IMR-90 (cell line): ENCODE data around the gene PPARGC1A. TPM values are rescaled to one million over a fixed set of nuclear protein-coding genes. Genes with fewer than 3 reads are reported as not detected.

Source experiments
- ATAC-seq: fragments of 200-7000 bp; cut with Tn5 transposase; 2 replicates; pipeline ENCODE4 v1.9.1; 2020; ENCODE audit warnings: low read depth, mild to moderate bottlenecking, moderate library complexity
- BruUV-seq: library from RNA; stranded (reverse); fragments of 400-500 nt; replicated peaks from 2 replicates; lab custom pipeline; 2021; lab: Mats Ljungman, UMichigan
- CTCF ChIA-PET: fragments of 300-600 bp; formaldehyde crosslinking; extraction: SDS; loops from one replicate; lab custom pipeline; 2021; ENCODE audit warnings: antibody characterized with exemption; lab: Yijun Ruan, JAX
- POLR2A ChIA-PET: fragments of 300-600 bp; sonication (Branson Sonifier 250); formaldehyde crosslinking; loops from one replicate; lab custom pipeline; 2022; ENCODE audit warnings: antibody characterized with exemption; ENCODE audit not compliant: unreplicated experiment; lab: Charles Lee
- DNase-seq: peaks from one replicate; pipeline ENCODE4 v3.0.0; 2013
- H2AFZ ChIP-seq: replicated peaks from 2 replicates; pipeline ENCODE3; 2013; ENCODE audit warnings: low read length, mild to moderate bottlenecking; ENCODE audit not compliant: poor library complexity
- H2AK5ac ChIP-seq: 2 replicates; pipeline ENCODE4 v1.6.1; 2013; ENCODE audit warnings: low read depth, low read length, inconsistent platforms
- H2AK9ac ChIP-seq: replicated peaks from 2 replicates; pipeline ENCODE3; 2013; ENCODE audit warnings: mild to moderate bottlenecking, low read depth, low read length, moderate library complexity; ENCODE audit not compliant: poor library complexity
- H2BK120ac ChIP-seq: 2 replicates; pipeline ENCODE4 v1.6.1; 2013; ENCODE audit warnings: low read depth, low read length, inconsistent platforms
- H2BK15ac ChIP-seq: 3 replicates; pipeline ENCODE4 v1.6.1; 2013; ENCODE audit warnings: low read depth, low read length, inconsistent platforms
- H2BK20ac ChIP-seq: 2 replicates; pipeline ENCODE4 v1.6.1; 2013; ENCODE audit warnings: low read depth, mild to moderate bottlenecking, inconsistent platforms, low read length, moderate library complexity
- H2BK5ac ChIP-seq: 2 replicates; pipeline ENCODE4 v1.6.1; 2013; ENCODE audit warnings: mild to moderate bottlenecking, low read depth, low read length, inconsistent platforms; ENCODE audit not compliant: poor library complexity, severe bottlenecking
- H3K14ac ChIP-seq: replicated peaks from 2 replicates; pipeline ENCODE4 v1.6.1; 2013; ENCODE audit warnings: low read depth, low read length, inconsistent platforms
- H3K18ac ChIP-seq: 2 replicates; pipeline ENCODE4 v1.6.1; 2013; ENCODE audit warnings: low read depth, low read length, control low read depth
- H3K23ac ChIP-seq: 2 replicates; pipeline ENCODE4 v1.6.1; 2013; ENCODE audit warnings: low read depth, low read length, inconsistent platforms
- H3K27ac ChIP-seq: 2 replicates; pipeline ENCODE4 v1.5.1; 2013; ENCODE audit warnings: mild to moderate bottlenecking, control low read depth, low read length; ENCODE audit not compliant: insufficient read depth
- H3K27me3 ChIP-seq: 2 replicates; pipeline ENCODE4 v1.6.1; 2013; ENCODE audit warnings: low read length; ENCODE audit not compliant: control insufficient read depth, insufficient read depth
- H3K36me3 ChIP-seq: 2 replicates; pipeline ENCODE4 v1.6.1; 2013; ENCODE audit warnings: low read length, mixed read lengths; ENCODE audit not compliant: control insufficient read depth, insufficient read depth
- H3K4ac ChIP-seq: 2 replicates; pipeline ENCODE4 v1.6.1; 2013; ENCODE audit warnings: low read depth, low read length, inconsistent platforms
- H3K4me1 ChIP-seq: 2 replicates; pipeline ENCODE4 v1.6.1; 2013; ENCODE audit warnings: low read length, mixed read lengths; ENCODE audit not compliant: control insufficient read depth, insufficient read depth
- H3K4me2 ChIP-seq: 2 replicates; pipeline ENCODE4 v1.6.1; 2013; ENCODE audit warnings: low read depth, mild to moderate bottlenecking, control low read depth, low read length, moderate library complexity
- H3K4me3 ChIP-seq: 2 replicates; pipeline ENCODE4 v1.5.1; 2013; ENCODE audit warnings: low read depth, mild to moderate bottlenecking, control low read depth, low read length, moderate library complexity; ENCODE audit not compliant: insufficient read depth
- H3K56ac ChIP-seq: 2 replicates; pipeline ENCODE4 v1.6.1; 2013; ENCODE audit warnings: low read length, inconsistent platforms; ENCODE audit not compliant: insufficient read depth; ENCODE audit errors: extremely low read depth
- H3K79me1 ChIP-seq, 2 experiments: 2 replicates each; pipeline ENCODE4 v1.6.1; 2013; ENCODE audit warnings: low read length in 2 of 2, inconsistent platforms in 1 of 2, low read depth in 1 of 2
- H3K9ac ChIP-seq: 2 replicates; pipeline ENCODE4 v1.6.1; 2013; ENCODE audit warnings: low read depth, low read length, control low read depth
- H3K9me1 ChIP-seq: 2 replicates; pipeline ENCODE4 v1.6.1; 2013; ENCODE audit warnings: low read length, inconsistent platforms; ENCODE audit not compliant: insufficient read depth
- H3K9me3 ChIP-seq: 2 replicates; pipeline ENCODE4 v1.6.1; 2013; ENCODE audit warnings: low read length; ENCODE audit not compliant: control insufficient read depth, insufficient read depth
- H4K20me1 ChIP-seq: 2 replicates; pipeline ENCODE4 v1.6.1; 2013; ENCODE audit warnings: low read length, inconsistent platforms; ENCODE audit not compliant: insufficient read depth
- H4K5ac ChIP-seq: 2 replicates; pipeline ENCODE4 v1.6.1; 2013; ENCODE audit warnings: mild to moderate bottlenecking, low read depth, low read length, control low read depth
- H4K8ac ChIP-seq, 2 experiments: 2 replicates each; pipeline ENCODE4 v1.6.1; 2013; ENCODE audit warnings: low read depth in 2 of 2, low read length in 2 of 2, control low read depth in 1 of 2, inconsistent platforms in 1 of 2
- H4K91ac ChIP-seq: 2 replicates; pipeline ENCODE4 v1.6.1; 2013; ENCODE audit warnings: low read depth, low read length, inconsistent platforms; ENCODE audit not compliant: insufficient read depth
- BHLHE40 ChIP-seq: fragments of 150-350 bp; IDR thresholded peaks from 2 replicates; pipeline ENCODE4 v1.6.1; 2016; ENCODE audit warnings: mild to moderate bottlenecking, low read depth, low read length
- CEBPB ChIP-seq: IDR thresholded peaks from 2 replicates; pipeline ENCODE4 v1.6.1; 2012; ENCODE audit warnings: low read depth, low read length, improper control_type of control experiment
- CHD1 ChIP-seq: IDR thresholded peaks from 2 replicates; pipeline ENCODE4 v1.6.1; 2012; ENCODE audit warnings: low read depth, low read length, improper control_type of control experiment
- FOS ChIP-seq: fragments of 150-350 bp; IDR thresholded peaks from 2 replicates; pipeline ENCODE4 v1.6.1; 2016; ENCODE audit warnings: low read depth, low read length
- MAFK ChIP-seq: IDR thresholded peaks from 2 replicates; pipeline ENCODE4 v1.6.1; 2012; ENCODE audit warnings: low read depth, low read length, improper control_type of control experiment
- MAZ ChIP-seq: IDR thresholded peaks from 2 replicates; pipeline ENCODE4 v1.6.1; 2012; ENCODE audit warnings: low read depth, mild to moderate bottlenecking, low read length, improper control_type of control experiment, moderate library complexity, borderline replicate concordance
- MXI1 ChIP-seq: IDR thresholded peaks from 2 replicates; pipeline ENCODE4 v1.6.1; 2012; ENCODE audit warnings: low read depth, mild to moderate bottlenecking, low read length, moderate library complexity, borderline replicate concordance
- NFE2L2 ChIP-seq: fragments of 150-350 bp; IDR thresholded peaks from 2 replicates; pipeline ENCODE4 v1.6.1; 2016; ENCODE audit warnings: low read depth, mild to moderate bottlenecking, low read length
- POLR2A ChIP-seq: IDR thresholded peaks from 2 replicates; pipeline ENCODE4 v1.6.1; 2012; ENCODE audit warnings: mild to moderate bottlenecking, low read depth, low read length
- RAD21 ChIP-seq: IDR thresholded peaks from 2 replicates; pipeline ENCODE4 v1.6.1; 2012; ENCODE audit warnings: low read length, improper control_type of control experiment
- RCOR1 ChIP-seq: IDR thresholded peaks from 2 replicates; pipeline ENCODE4 v1.6.1; 2012; ENCODE audit warnings: mild to moderate bottlenecking, low read length, improper control_type of control experiment; ENCODE audit not compliant: insufficient replicate concordance
- RFX5 ChIP-seq: IDR thresholded peaks from 2 replicates; pipeline ENCODE4 v1.8.0; 2012; ENCODE audit warnings: low read depth, mild to moderate bottlenecking, low read length, moderate library complexity
- SMC3 ChIP-seq: fragments of 150-350 bp; IDR thresholded peaks from 2 replicates; pipeline ENCODE4 v1.6.1; 2016; ENCODE audit warnings: low read depth, mild to moderate bottlenecking, antibody characterized with exemption, low read length, moderate library complexity
- WGBS, 2 experiments: methylation state at CpG; one replicate each; pipeline versions ENCODE4 v1.1.5 to v1.1.7; 2013; ENCODE audit warnings: missing lambda C conversion rate in 2 of 2; ENCODE audit not compliant: insufficient read length in 1 of 2; ENCODE audit errors: extremely low coverage in 2 of 2; 5-methylcytosine and 5-hydroxymethylcytosine counted together
- dilution Hi-C: fragments of 300-500 bp; cut with HindIII; formaldehyde crosslinking; loops from one replicate; pipeline ENCODE4 v1.14.3; 2018; ENCODE audit warnings: low sequenced_read_pairs; ENCODE audit not compliant: unreplicated experiment
- in situ Hi-C: fragments of 300-500 bp; cut with MboI; formaldehyde crosslinking; loops from 3 replicates; pipeline ENCODE4 v1.14.3; 2019; ENCODE audit warnings: low sequenced_read_pairs, inconsistent platforms, mixed read lengths
- intact Hi-C: fragments of 100-400 bp; cut with micrococcal nuclease; formaldehyde crosslinking; loops from 2 replicates; pipeline ENCODE4 v1.10.0; 2022
- polyA plus RNA-seq, 3 experiments: library from polyadenylated mRNA; depleted of rRNA; stranded (reverse); fragments of >200 nt; gene quantifications; 2 replicates each; pipeline ENCODE4 v1.2.3, GENCODE V29; 2012; ENCODE audit warnings: low replicate concordance in 1 of 3
- total RNA-seq: library from RNA; depleted of rRNA; stranded (reverse); fragments of >200 nt; gene quantifications from 2 replicates; pipeline ENCODE4 v1.2.3, GENCODE V29; 2012
- TF ChIP-seq, protein P1 (sequence below): fragments of 150-350 bp; IDR thresholded peaks from 2 replicates; pipeline ENCODE4 v1.6.1; 2017; ENCODE audit warnings: mild to moderate bottlenecking, antibody characterized with exemption, low read length, low read depth
- TF ChIP-seq, protein P2 (sequence below): conservative IDR thresholded peaks from 2 replicates; pipeline ENCODE4 v1.5.1; 2012; ENCODE audit warnings: mild to moderate bottlenecking, low read depth, low read length, improper control_type of control experiment
- TF ChIP-seq, protein P3 (sequence below): fragments of 150-350 bp; IDR thresholded peaks from 2 replicates; pipeline ENCODE4 v1.6.1; 2016; ENCODE audit warnings: low read depth, mild to moderate bottlenecking, low read length, moderate library complexity, borderline replicate concordance

The PPARGC1A gene
- total and polyA plus RNA-seq, 2 of the 4 experiments (the other 2 are of a cell fraction): under 0.01 to 0.03 TPM

DNA sequence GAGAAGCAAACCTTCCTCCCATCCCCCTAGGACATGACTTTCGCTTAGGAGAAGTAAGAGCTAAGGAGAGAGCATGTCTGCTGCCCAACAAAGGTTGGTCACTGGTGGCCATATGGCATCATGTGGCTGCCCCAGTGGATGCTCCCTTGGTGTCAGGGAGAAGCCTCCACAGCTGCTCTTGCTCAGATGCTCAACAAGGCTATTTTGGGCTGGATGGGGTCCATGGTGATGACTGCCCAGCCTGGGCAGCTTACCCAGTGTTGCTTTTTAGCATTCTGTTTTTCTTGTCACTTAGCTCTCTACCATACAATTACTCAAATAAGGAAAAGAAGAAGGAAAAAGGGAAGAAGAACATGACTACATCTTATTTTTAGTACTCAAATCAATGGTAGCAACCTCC, 48.9 kb upstream of the PPARGC1A start:
- in situ Hi-C loops: no loop called here
- Histone ChIP-seq H3K79me1 (no peaks in the 10 kb centered on the region), H4K91ac (no peak overlapping the region), H3K18ac (no peak overlapping the region), H2BK5ac (no peak overlapping the region), H3K9me3 (no peaks in the 10 kb centered on the region), H3K4ac (no peak overlapping the region), H3K9ac (no peak overlapping the region), H4K5ac (no peak overlapping the region), H3K4me2 (no peak overlapping the region), H3K27me3 (no peaks in the 10 kb centered on the region), H2AFZ (peak overlapping the region; percentile 1), H4K8ac (no peak overlapping the region), H2AK9ac (no peak overlapping the region), H3K4me3 (no peak overlapping the region), H2BK20ac (no peak overlapping the region), H3K9me1 (0 out of 2 replicates have a peak, but pooled peaks cover 3% of the 10 kb centered on the region), H3K27ac (no peak overlapping the region), H3K23ac (no peak overlapping the region), H3K36me3 (no peaks in the 10 kb centered on the region), H2BK120ac (no peak overlapping the region), H3K56ac (no peak overlapping the region), H2AK5ac (no peak overlapping the region), H2BK15ac (peak overlapping the region; percentile 37; the same call in 1 of the 3 replicates), H4K20me1 (no peaks in the 10 kb centered on the region), H3K14ac (no peak overlapping the region), H3K4me1 (peaks cover 3% of the 10 kb centered on the region; the same call in 1 of the 2 replicates)
- no peak for ATAC-seq
- no TSS peak for BruUV-seq
- no peak for DNase-seq
- ChIA-PET POLR2A (no interaction called here), CTCF (interaction anchor here (0.6 kb wide), 1 partner anchor 11 kb away, joined by 3 read pairs; no protein-coding TSS in a partner anchor)
- intact Hi-C loops: loop anchor here (5.0 kb wide), 1 partner anchor 94 kb away; no protein-coding TSS in a partner anchor
- TF ChIP-seq MAFK (no peak), CEBPB (no peak), SMC3 (no peak), RCOR1 (no peak), BHLHE40 (no peak), MAZ (no peak), POLR2A (no peak), CHD1 (no peak), RFX5 (no peak), FOS (no peak), MXI1 (no peak), NFE2L2 (no peak), RAD21 (no peak)
- TF ChIP-seq, protein P1, sequence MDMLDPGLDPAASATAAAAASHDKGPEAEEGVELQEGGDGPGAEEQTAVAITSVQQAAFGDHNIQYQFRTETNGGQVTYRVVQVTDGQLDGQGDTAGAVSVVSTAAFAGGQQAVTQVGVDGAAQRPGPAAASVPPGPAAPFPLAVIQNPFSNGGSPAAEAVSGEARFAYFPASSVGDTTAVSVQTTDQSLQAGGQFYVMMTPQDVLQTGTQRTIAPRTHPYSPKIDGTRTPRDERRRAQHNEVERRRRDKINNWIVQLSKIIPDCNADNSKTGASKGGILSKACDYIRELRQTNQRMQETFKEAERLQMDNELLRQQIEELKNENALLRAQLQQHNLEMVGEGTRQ: no peak
- TF ChIP-seq, protein P2, sequence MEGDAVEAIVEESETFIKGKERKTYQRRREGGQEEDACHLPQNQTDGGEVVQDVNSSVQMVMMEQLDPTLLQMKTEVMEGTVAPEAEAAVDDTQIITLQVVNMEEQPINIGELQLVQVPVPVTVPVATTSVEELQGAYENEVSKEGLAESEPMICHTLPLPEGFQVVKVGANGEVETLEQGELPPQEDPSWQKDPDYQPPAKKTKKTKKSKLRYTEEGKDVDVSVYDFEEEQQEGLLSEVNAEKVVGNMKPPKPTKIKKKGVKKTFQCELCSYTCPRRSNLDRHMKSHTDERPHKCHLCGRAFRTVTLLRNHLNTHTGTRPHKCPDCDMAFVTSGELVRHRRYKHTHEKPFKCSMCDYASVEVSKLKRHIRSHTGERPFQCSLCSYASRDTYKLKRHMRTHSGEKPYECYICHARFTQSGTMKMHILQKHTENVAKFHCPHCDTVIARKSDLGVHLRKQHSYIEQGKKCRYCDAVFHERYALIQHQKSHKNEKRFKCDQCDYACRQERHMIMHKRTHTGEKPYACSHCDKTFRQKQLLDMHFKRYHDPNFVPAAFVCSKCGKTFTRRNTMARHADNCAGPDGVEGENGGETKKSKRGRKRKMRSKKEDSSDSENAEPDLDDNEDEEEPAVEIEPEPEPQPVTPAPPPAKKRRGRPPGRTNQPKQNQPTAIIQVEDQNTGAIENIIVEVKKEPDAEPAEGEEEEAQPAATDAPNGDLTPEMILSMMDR: no peak
- TF ChIP-seq, protein P3, sequence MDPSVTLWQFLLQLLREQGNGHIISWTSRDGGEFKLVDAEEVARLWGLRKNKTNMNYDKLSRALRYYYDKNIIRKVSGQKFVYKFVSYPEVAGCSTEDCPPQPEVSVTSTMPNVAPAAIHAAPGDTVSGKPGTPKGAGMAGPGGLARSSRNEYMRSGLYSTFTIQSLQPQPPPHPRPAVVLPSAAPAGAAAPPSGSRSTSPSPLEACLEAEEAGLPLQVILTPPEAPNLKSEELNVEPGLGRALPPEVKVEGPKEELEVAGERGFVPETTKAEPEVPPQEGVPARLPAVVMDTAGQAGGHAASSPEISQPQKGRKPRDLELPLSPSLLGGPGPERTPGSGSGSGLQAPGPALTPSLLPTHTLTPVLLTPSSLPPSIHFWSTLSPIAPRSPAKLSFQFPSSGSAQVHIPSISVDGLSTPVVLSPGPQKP: no peak
- no CpG with 5 or more reads among the region's 1 CpG for WGBS, 2 experiments
- dilution Hi-C loops: no loop called here
